HFFc6 (cell line): ENCODE data around the gene ORM1. TPM values are rescaled to one million over a fixed set of nuclear protein-coding genes. Genes with fewer than 3 reads are reported as not detected.
A peak's percentile ranks its signal among the peaks of the same experiment; 100 is the strongest.
"Not testable (repeated sequence)": the region's sequence is repeated elsewhere in the genome, so short reads cannot be mapped to it uniquely, and the experiment has no call there.

Source experiments
- DNase-seq: peaks from one replicate; pipeline ENCODE4 v3.0.0-alpha.2; 2018
- H3K27ac Mint-ChIP-seq: 2 replicates; pipeline ENCODE4 v1.8.0; 2020; ENCODE audit warnings: mild to moderate bottlenecking, mixed read lengths
- H3K27me3 Mint-ChIP-seq: 2 replicates; pipeline ENCODE4 v1.8.0; 2021; ENCODE audit warnings: mild to moderate bottlenecking, moderate library complexity, mixed read lengths; ENCODE audit not compliant: insufficient read depth
- H3K36me3 Mint-ChIP-seq: 2 replicates; pipeline ENCODE4 v1.8.0; 2021; ENCODE audit warnings: low read depth, mixed read lengths
- H3K4me1 Mint-ChIP-seq: 2 replicates; pipeline ENCODE4 v1.8.0; 2020; ENCODE audit warnings: low read depth, mixed read lengths
- H3K4me3 Mint-ChIP-seq: 2 replicates; pipeline ENCODE4 v1.8.0; 2020; ENCODE audit warnings: mild to moderate bottlenecking, moderate library complexity, mixed read lengths
- H3K9me3 Mint-ChIP-seq: 2 replicates; pipeline ENCODE4 v1.8.0; 2020; ENCODE audit warnings: mild to moderate bottlenecking, mixed read lengths
- CTCF ChIP-seq: fragments of 200-600 bp; sonication (generic); IDR thresholded peaks from 2 replicates; pipeline ENCODE4 v1.5.0; 2021; ENCODE audit warnings: antibody characterized with exemption, mild to moderate bottlenecking
- total RNA-seq, 6 experiments: library from RNA; stranded (reverse); fragmentation: NEBNext Ultra II Directional; extraction: Animal tissue kit (Norgen Biotek cat#: 25700); gene quantifications; 2 replicates in 1 of 6; 3 replicates in 5 of 6; pipeline ENCODE4 v1.2.3, GENCODE V29; 2021

Gene ORM1
- total RNA-seq, 6 experiments from 2014 or later: not detected

GRCh38 chr9:114319147-114319546 lies 3.8 kb upstream of the ORM1 start:
- Mint-ChIP-seq H3K4me1 (peaks cover 12% of the 10 kb centered on the region), H3K4me3 (no peak overlapping the region), H3K27me3 (peaks cover 6% of the 10 kb centered on the region), H3K9me3 (no peaks in the 10 kb centered on the region), H3K27ac (no peak overlapping the region), H3K36me3 (no peaks in the 10 kb centered on the region)
- no peak for TF ChIP-seq CTCF
- no peak for DNase-seq

GRCh38 chr9:114320710-114321109 lies 2.2 kb upstream of the ORM1 start:
- H3K9me3 Mint-ChIP-seq, H3K4me3 Mint-ChIP-seq, H3K27ac Mint-ChIP-seq, H3K27me3 Mint-ChIP-seq, H3K36me3 Mint-ChIP-seq: not testable (repeated sequence)
- DNase-seq: peak; percentile 70
- peaks cover 12% of the 10 kb centered on the region for H3K4me1 Mint-ChIP-seq

- peak overlapping the region; percentile 31; the same call in 1 of the 2 replicates for H3K27ac Mint-ChIP-seq
- H3K36me3 Mint-ChIP-seq: no peaks in the 10 kb centered on the region
- no peaks in the 10 kb centered on the region for H3K9me3 Mint-ChIP-seq
- no peak overlapping the region for H3K4me3 Mint-ChIP-seq
- H3K27me3 Mint-ChIP-seq: peaks cover 4% of the 10 kb centered on the region
- TF ChIP-seq CTCF: no peak
- H3K4me1 Mint-ChIP-seq: peaks cover 12% of the 10 kb centered on the region
- DNase-seq: peak; percentile 37
Observed at GRCh38 chr9:114321759-114322158, 1.1 kb upstream of the ORM1 start.

GRCh38 chr9:114322160-114322818 lies 609 bp upstream of the ORM1 start:
- Mint-ChIP-seq H3K27ac (0 out of 2 replicates have a peak overlapping the region, but pooled peaks have one; percentile 31), H3K4me1 (peaks cover 12% of the 10 kb centered on the region)
- H3K9me3 Mint-ChIP-seq, H3K36me3 Mint-ChIP-seq, DNase-seq, H3K27me3 Mint-ChIP-seq, H3K4me3 Mint-ChIP-seq: not testable (repeated sequence)

- H3K36me3 Mint-ChIP-seq, H3K27me3 Mint-ChIP-seq, H3K27ac Mint-ChIP-seq, H3K4me3 Mint-ChIP-seq, DNase-seq, H3K9me3 Mint-ChIP-seq: not testable (repeated sequence)
- peaks cover 12% of the 10 kb centered on the region for H3K4me1 Mint-ChIP-seq
Observed at GRCh38 chr9:114323849-114324248, 951 bp downstream of the ORM1 start.

- H3K27me3 Mint-ChIP-seq: no peaks in the 10 kb centered on the region; the same call in none of the 2 replicates
- TF ChIP-seq CTCF: no peak
- no peak for DNase-seq
- H3K9me3 Mint-ChIP-seq: no peaks in the 10 kb centered on the region
- no peak overlapping the region for H3K27ac Mint-ChIP-seq
- no peak overlapping the region for H3K4me3 Mint-ChIP-seq
- peaks cover 12% of the 10 kb centered on the region for H3K4me1 Mint-ChIP-seq
- no peaks in the 10 kb centered on the region for H3K36me3 Mint-ChIP-seq
Observed at GRCh38 chr9:114324492-114324891, 1.6 kb downstream of the ORM1 start.

- peaks cover 12% of the 10 kb centered on the region for H3K4me1 Mint-ChIP-seq
- not testable (repeated sequence) for H3K9me3 Mint-ChIP-seq, H3K27me3 Mint-ChIP-seq, DNase-seq, H3K27ac Mint-ChIP-seq, H3K36me3 Mint-ChIP-seq, H3K4me3 Mint-ChIP-seq
Observed at GRCh38 chr9:114324965-114325364, 2.1 kb downstream of the ORM1 start.

GRCh38 chr9:114325684-114326254 lies 2.9 kb downstream of the ORM1 start:
- not testable (repeated sequence) for H3K27ac Mint-ChIP-seq, H3K9me3 Mint-ChIP-seq, H3K27me3 Mint-ChIP-seq, H3K36me3 Mint-ChIP-seq, H3K4me3 Mint-ChIP-seq, DNase-seq
- peaks cover 12% of the 10 kb centered on the region for H3K4me1 Mint-ChIP-seq
